HFFc6 (cell line): ENCODE measurements around the gene TMEM243. TPM values are rescaled to one million over a fixed set of nuclear protein-coding genes. Genes with fewer than 3 reads are reported as not detected.

Source experiments
- DNase-seq: peaks from one replicate; pipeline ENCODE4 v3.0.0-alpha.2; 2018
- H3K27ac Mint-ChIP-seq: 2 replicates; pipeline ENCODE4 v1.8.0; 2020; ENCODE audit warnings: mild to moderate bottlenecking, mixed read lengths
- H3K27me3 Mint-ChIP-seq: 2 replicates; pipeline ENCODE4 v1.8.0; 2021; ENCODE audit warnings: mild to moderate bottlenecking, moderate library complexity, mixed read lengths; ENCODE audit not compliant: insufficient read depth
- H3K36me3 Mint-ChIP-seq: 2 replicates; pipeline ENCODE4 v1.8.0; 2021; ENCODE audit warnings: low read depth, mixed read lengths
- H3K4me1 Mint-ChIP-seq: 2 replicates; pipeline ENCODE4 v1.8.0; 2020; ENCODE audit warnings: low read depth, mixed read lengths
- H3K4me3 Mint-ChIP-seq: 2 replicates; pipeline ENCODE4 v1.8.0; 2020; ENCODE audit warnings: mild to moderate bottlenecking, moderate library complexity, mixed read lengths
- H3K9me3 Mint-ChIP-seq: 2 replicates; pipeline ENCODE4 v1.8.0; 2020; ENCODE audit warnings: mild to moderate bottlenecking, mixed read lengths
- CTCF ChIP-seq: fragments of 200-600 bp; sonication (generic); IDR thresholded peaks from 2 replicates; pipeline ENCODE4 v1.5.0; 2021; ENCODE audit warnings: antibody characterized with exemption, mild to moderate bottlenecking
- total RNA-seq, 6 experiments: library from RNA; stranded (reverse); fragmentation: NEBNext Ultra II Directional; extraction: Animal tissue kit (Norgen Biotek cat#: 25700); gene quantifications; 2 replicates in 1 of 6; 3 replicates in 5 of 6; pipeline ENCODE4 v1.2.3, GENCODE V29; 2021

The TMEM243 gene
- total RNA-seq, 6 experiments from 2014 or later = 16.3 to 20.9 (median 17.2) TPM

- H3K27ac Mint-ChIP-seq = no peak overlapping the region
- H3K27me3 Mint-ChIP-seq = no peaks in the 10 kb centered on the region
- no peak for TF ChIP-seq CTCF
- no peaks in the 10 kb centered on the region for H3K9me3 Mint-ChIP-seq
- DNase-seq = no peak
- H3K4me1 Mint-ChIP-seq = no peaks in the 10 kb centered on the region
- no peak overlapping the region for H3K4me3 Mint-ChIP-seq
- H3K36me3 Mint-ChIP-seq = peaks cover 48% of the 10 kb centered on the region
Observed at GRCh38 chr7:87192784-87193487, 26.6 kb downstream of the TMEM243 start.

- peaks cover 38% of the 10 kb centered on the region for H3K36me3 Mint-ChIP-seq
- no peaks in the 10 kb centered on the region for H3K4me1 Mint-ChIP-seq
- DNase-seq = no peak
Observed at GRCh38 chr7:87190783-87191182, 28.7 kb downstream of the TMEM243 start.

DNA sequence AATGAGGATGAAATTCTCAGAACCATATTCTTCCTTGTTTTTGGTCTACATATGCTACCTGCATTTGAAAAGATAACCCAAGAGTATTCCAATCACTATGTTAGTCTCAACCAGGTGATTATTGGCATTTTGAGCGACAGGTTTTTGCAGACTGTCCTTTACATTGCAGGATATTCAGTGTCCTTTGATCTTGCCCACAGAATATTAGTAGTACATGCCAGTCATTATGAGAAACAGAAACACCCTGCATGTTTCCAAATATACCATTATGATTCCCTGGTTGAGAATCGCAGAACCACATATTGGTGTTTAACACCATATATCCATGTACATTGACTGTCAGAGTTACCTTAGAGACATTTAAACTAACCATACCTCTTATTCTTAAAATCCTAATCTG is 30.6 kb downstream of the TMEM243 start:
- H3K4me1 Mint-ChIP-seq = no peaks in the 10 kb centered on the region
- no peak for TF ChIP-seq CTCF
- H3K9me3 Mint-ChIP-seq = no peaks in the 10 kb centered on the region
- no peak overlapping the region for H3K4me3 Mint-ChIP-seq
- H3K36me3 Mint-ChIP-seq = peaks cover 51% of the 10 kb centered on the region
- no peaks in the 10 kb centered on the region for H3K27me3 Mint-ChIP-seq
- DNase-seq = no peak
- no peak overlapping the region for H3K27ac Mint-ChIP-seq

More at GRCh38 chr7:87190783-87191182, 28.7 kb downstream of the TMEM243 start:
- H3K4me3 Mint-ChIP-seq = no peak overlapping the region
- no peak for TF ChIP-seq CTCF
- H3K9me3 Mint-ChIP-seq = no peaks in the 10 kb centered on the region
- H3K27me3 Mint-ChIP-seq = no peaks in the 10 kb centered on the region
- no peak overlapping the region for H3K27ac Mint-ChIP-seq

DNA sequence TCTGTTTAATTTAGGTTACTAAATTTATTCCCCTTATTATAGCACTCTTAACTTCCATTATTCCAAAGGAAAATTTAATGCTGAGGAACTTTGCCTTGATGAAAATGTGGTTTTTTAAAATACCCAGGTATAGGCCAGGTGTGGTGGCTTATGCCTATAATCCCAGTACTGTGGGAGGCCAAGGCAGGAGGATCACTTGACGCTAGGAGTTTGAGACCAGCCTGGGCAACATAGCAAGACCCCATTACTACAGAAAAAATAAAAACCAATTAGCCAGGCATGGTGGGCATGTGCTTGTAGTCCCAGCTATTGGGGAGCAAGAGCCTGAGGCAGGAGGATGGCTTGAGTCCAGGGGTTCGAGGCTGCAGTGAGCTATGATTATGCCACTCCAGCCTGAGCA is 32.4 kb downstream of the TMEM243 start:
- H3K27ac Mint-ChIP-seq = no peak overlapping the region
- H3K4me1 Mint-ChIP-seq = no peaks in the 10 kb centered on the region
- DNase-seq = no peak
- H3K36me3 Mint-ChIP-seq = peaks cover 55% of the 10 kb centered on the region
- H3K9me3 Mint-ChIP-seq = no peaks in the 10 kb centered on the region
- no peaks in the 10 kb centered on the region for H3K27me3 Mint-ChIP-seq
- TF ChIP-seq CTCF = no peak
- no peak overlapping the region for H3K4me3 Mint-ChIP-seq

- Mint-ChIP-seq H3K36me3 (peaks cover 44% of the 10 kb centered on the region), H3K27ac (no peak overlapping the region), H3K4me3 (no peak overlapping the region), H3K27me3 (no peaks in the 10 kb centered on the region), H3K4me1 (no peaks in the 10 kb centered on the region), H3K9me3 (no peaks in the 10 kb centered on the region)
- DNase-seq = no peak
- no peak for TF ChIP-seq CTCF
Observed at GRCh38 chr7:87179180-87179579, 40.4 kb downstream of the TMEM243 start.
